GM18907 (cell line): ENCODE results near the gene PZP.

ENCODE experiments used
- ATAC-seq: cut with Tn5 transposase; IDR thresholded peaks from one replicate; pipeline ENCODE4 v1.9.1; 2021; ENCODE audit warnings: mild to moderate bottlenecking, moderate library complexity; ENCODE audit not compliant: unreplicated experiment

Gene PZP

DNA sequence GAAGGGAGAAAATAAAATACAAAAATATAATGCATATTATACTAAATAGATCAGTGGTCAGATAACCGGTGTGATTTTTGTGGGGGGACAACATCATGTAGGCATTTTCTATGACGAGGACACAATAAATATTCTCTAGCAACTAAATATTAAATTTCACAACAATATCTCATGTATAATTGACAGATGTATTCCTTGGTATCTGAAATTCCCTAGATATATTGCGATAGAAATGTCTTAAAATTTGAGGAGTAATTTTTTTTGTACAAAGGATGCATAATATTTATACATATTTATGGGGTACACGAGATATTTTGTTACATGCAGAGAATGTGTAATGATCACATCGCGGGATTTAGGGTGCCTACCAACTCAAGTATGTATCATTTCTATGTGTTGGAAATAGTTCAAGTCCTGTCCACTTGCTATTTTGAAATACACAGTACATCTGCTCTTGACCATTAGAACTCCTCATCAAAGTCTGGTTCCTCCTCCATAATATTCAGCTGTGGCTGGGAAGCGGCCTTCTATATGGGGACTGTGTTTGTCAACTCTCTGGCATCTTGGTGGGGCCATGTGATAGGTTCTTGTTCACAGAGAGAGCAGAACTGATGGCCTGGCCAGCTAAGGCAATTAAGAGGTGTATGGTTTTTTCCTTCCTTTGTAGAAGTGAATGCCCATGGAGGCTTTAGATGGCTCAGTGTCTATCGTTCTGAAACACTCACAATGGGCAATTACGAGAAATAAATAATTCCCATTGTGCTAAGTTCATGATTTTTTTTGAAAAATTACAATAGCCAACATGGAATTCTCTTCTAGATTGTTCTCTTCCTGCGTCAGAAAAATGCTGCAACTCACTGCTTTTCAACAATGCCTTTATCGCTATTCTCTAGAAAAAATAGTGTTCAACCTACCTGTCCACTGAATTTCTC lies 101.3 kb downstream of the PZP start:
- no peak for ATAC-seq

GRCh38 chr12:9106067-9106466 lies 102.1 kb downstream of the PZP start:
- no peak for ATAC-seq

DNA sequence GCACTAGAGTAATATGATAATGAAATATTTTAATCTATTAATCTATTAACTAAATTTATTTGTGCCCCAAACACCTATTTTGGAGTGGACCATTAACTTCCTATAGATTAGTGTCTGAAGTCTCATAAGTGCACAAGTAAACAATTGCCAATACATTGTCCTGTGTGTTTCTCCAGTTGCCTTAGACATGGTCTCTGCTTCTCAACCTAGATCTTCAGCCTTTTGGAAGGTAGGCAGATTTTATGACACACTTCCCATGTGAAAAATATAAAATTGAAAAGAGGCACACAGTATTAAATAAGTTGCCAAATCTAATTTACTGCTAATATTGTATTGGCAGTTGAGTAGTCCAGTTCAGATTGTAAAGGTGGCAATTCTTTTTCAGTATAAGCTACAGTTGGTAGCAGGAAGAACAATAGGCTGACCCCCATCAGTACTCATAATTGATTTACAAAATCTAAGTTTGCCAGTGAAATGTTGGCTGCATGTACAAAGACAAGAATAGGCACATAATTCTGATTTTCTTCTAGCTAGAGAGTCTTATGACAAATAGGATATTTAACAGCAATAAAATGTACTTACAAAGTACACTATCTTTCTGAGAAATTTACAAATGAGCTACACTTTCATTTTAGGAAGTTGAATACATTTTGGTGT lies 103.3 kb downstream of the PZP start:
- ATAC-seq = no peak

DNA sequence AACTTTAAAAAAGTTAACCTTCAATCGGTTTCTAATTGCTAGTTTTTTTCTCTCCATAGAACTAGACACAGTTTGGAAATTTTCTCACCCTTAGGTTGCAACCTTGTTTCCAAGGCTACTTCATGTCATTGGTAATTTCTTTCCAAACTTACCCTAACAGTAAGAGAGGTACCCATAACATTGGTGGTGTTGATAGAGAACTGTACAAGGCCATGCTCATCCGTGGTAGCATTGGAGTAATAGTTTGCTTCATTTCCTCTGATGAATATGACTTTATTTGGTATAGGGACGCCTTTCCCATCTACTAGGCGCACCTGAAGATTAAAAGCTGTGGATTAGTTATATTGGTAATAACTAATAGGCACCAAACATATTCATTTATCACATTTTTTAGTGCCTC lies 104.1 kb downstream of the PZP start:
- no peak for ATAC-seq

GRCh38 chr12:9103050-9103849 lies 104.9 kb downstream of the PZP start:
- ATAC-seq = no peak

DNA sequence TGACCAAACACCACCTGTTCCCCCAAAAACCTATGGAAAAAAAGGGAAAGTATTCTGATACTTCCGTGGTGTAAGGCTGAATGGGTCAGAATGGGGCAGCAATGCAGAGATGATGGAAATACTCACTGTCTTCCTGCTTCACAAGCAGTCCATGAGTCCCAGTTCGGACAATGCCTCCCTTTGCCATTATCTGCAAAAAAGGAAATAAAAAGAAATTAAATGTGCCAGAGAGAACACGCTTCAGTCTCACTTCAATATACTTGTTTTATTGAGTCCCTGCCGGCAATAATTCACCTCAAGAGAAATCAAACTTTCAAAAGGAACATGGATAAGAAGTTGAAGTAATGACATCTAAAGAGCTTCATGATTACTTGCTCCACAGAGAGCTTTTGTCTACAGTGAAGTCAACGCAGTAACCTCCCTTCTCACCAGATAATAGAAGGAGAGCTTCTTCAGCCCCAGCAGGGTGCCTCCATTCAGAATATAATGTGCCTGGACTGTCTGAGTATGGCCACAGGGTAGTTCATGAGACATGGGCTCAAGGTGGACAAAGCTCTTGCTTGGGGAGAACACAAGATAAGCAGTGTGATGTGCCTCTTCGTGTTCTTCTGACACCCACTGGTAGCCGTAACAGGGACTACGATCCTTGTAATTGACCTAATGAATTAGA lies 107.0 kb downstream of the PZP start:
- no peak for ATAC-seq

- no peak for ATAC-seq
These were observed 108.5 kb downstream of the PZP start for GRCh38 chr12:9099552-9100190.
